ENCODE data around the gene LRRC39.

LRRC39 gene

DNA sequence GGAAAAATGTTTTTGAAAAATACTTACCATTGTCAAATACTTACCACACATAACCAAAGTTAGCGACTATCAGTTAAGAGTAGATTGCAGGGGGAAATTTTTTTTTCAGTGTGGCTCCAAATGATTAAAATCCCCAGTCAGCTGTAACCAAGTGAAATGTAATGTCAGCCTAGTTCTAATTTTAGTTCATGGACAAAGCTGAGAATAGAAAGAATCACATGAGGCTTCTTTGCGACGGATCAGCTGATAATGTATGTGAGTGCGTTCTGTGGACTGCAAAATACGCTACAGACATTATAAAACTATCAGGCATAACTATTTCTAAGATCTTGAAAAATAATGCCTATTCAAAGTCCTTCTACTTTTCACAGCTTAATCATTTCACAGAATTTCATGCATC, at the start of gene LRRC39:
LRRC39 (minus strand) TSS at position 166 of the 400 bp plus-strand sequence. CDS start 9,740 bp downstream, outside the sequence.
- no peaks in the 10 kb centered on the region for H3K9me3 ChIP-seq (ENCODE audit: severe bottlenecking)
- no peaks in the 10 kb centered on the region for H3K27me3 ChIP-seq (ENCODE audit: insufficient read depth, low read depth, severe bottlenecking)
- no peak for DNase-seq
- no peak within 1 kb of the TSS for H3K4me3 ChIP-seq (ENCODE audit: low read depth, low read length)
- TF ChIP-seq, protein P1, sequence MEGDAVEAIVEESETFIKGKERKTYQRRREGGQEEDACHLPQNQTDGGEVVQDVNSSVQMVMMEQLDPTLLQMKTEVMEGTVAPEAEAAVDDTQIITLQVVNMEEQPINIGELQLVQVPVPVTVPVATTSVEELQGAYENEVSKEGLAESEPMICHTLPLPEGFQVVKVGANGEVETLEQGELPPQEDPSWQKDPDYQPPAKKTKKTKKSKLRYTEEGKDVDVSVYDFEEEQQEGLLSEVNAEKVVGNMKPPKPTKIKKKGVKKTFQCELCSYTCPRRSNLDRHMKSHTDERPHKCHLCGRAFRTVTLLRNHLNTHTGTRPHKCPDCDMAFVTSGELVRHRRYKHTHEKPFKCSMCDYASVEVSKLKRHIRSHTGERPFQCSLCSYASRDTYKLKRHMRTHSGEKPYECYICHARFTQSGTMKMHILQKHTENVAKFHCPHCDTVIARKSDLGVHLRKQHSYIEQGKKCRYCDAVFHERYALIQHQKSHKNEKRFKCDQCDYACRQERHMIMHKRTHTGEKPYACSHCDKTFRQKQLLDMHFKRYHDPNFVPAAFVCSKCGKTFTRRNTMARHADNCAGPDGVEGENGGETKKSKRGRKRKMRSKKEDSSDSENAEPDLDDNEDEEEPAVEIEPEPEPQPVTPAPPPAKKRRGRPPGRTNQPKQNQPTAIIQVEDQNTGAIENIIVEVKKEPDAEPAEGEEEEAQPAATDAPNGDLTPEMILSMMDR (IDR thresholded peaks at IDR 0.05; ENCODE audit: low read depth, low read length) = no peak
- H3K36me3 ChIP-seq = no peaks in the 10 kb centered on the region
- H3K27ac ChIP-seq = no peak within 1 kb of the TSS

- DNase-seq = no peak
- TF ChIP-seq, protein P1 (IDR thresholded peaks at IDR 0.05; ENCODE audit: low read depth, low read length) = no peak
- H3K36me3 ChIP-seq = peaks cover 2% of the 10 kb centered on the region
- no peak overlapping the region for H3K27ac ChIP-seq
- no peaks in the 10 kb centered on the region for H3K9me3 ChIP-seq (ENCODE audit: severe bottlenecking)
- H3K27me3 ChIP-seq (ENCODE audit: insufficient read depth, low read depth, severe bottlenecking) = no peaks in the 10 kb centered on the region
- H3K4me3 ChIP-seq (ENCODE audit: low read depth, low read length) = no peak overlapping the region
Observed at GRCh38 chr1:100222428-100222827, 44.4 kb upstream of the LRRC39 start.

DNA sequence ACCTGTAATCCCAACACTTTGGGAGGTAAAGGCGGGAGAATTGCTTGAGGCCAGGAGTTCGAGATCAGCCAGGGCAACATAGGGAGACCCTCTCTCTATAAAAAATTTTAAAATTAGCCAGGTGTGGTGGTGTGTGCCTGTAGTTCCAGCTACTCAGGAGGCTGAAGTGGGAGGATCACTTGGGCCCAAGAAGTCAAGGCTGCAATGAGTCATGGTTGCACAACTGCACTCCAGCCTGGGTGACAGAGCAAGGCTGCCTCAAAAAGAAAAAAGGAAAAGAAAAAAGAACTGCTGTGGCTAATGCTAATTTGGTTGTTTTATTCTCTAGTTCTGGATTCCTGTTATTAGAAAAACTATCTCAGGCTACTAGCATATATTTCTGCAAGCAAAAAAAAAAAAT, 41.8 kb upstream of the LRRC39 start:
- no peak for DNase-seq
- H3K27me3 ChIP-seq (ENCODE audit: insufficient read depth, low read depth, severe bottlenecking) = no peaks in the 10 kb centered on the region

GRCh38 chr1:100219457-100219856, 41.4 kb upstream of the LRRC39 start:
- Histone ChIP-seq H3K9me3 (ENCODE audit: severe bottlenecking) (no peaks in the 10 kb centered on the region), H3K4me3 (ENCODE audit: low read depth, low read length) (no peak overlapping the region), H3K36me3 (peaks cover 11% of the 10 kb centered on the region), H3K27me3 (ENCODE audit: insufficient read depth, low read depth, severe bottlenecking) (no peaks in the 10 kb centered on the region), H3K27ac (no peak overlapping the region)
- TF ChIP-seq, protein P1 (IDR thresholded peaks at IDR 0.05; ENCODE audit: low read depth, low read length) = no peak
- no peak for DNase-seq

More for the DNA sequence above, 41.8 kb upstream of the LRRC39 start:
- H3K36me3 ChIP-seq = peaks cover 9% of the 10 kb centered on the region
- H3K4me3 ChIP-seq (ENCODE audit: low read depth, low read length) = no peak overlapping the region
- TF ChIP-seq, protein P1 (IDR thresholded peaks at IDR 0.05; ENCODE audit: low read depth, low read length) = no peak
- no peak overlapping the region for H3K27ac ChIP-seq
- H3K9me3 ChIP-seq (ENCODE audit: severe bottlenecking) = no peaks in the 10 kb centered on the region

GRCh38 chr1:100217834-100218233, 39.8 kb upstream of the LRRC39 start:
- Histone ChIP-seq H3K9me3 (ENCODE audit: severe bottlenecking) (no peaks in the 10 kb centered on the region), H3K4me3 (ENCODE audit: low read depth, low read length) (no peak overlapping the region)

GRCh38 chr1:100215101-100215500, 37.0 kb upstream of the LRRC39 start:
- Histone ChIP-seq H3K27ac (no peak overlapping the region), H3K4me3 (ENCODE audit: low read depth, low read length) (no peak overlapping the region), H3K9me3 (ENCODE audit: severe bottlenecking) (no peaks in the 10 kb centered on the region), H3K27me3 (ENCODE audit: insufficient read depth, low read depth, severe bottlenecking) (no peaks in the 10 kb centered on the region), H3K36me3 (peaks cover 22% of the 10 kb centered on the region)
- no peak for DNase-seq
- TF ChIP-seq, protein P1 (IDR thresholded peaks at IDR 0.05; ENCODE audit: low read depth, low read length) = no peak

More at GRCh38 chr1:100217834-100218233, 39.8 kb upstream of the LRRC39 start:
- Histone ChIP-seq H3K36me3 (peaks cover 19% of the 10 kb centered on the region), H3K27me3 (ENCODE audit: insufficient read depth, low read depth, severe bottlenecking) (no peaks in the 10 kb centered on the region), H3K27ac (no peak overlapping the region)
- DNase-seq = no peak
- TF ChIP-seq, protein P1 (IDR thresholded peaks at IDR 0.05; ENCODE audit: low read depth, low read length) = no peak

Measured in WERI-Rb-1 (cell line).